HL-60 (cell line): ENCODE results near the gene ABCA1.

Experiments used
- DNase-seq, 2 experiments: peaks; one replicate each; pipeline ENCODE4 v3.0.0-alpha.2; 2010 to 2020; ENCODE audit warnings: low read depth in 1 of 2, low spot score in 1 of 2
- H3K27ac ChIP-seq: fragments of 250-450 bp; sonication (Bioruptor Pico); replicated peaks from 2 replicates; pipeline ENCODE4 v1.5.1; 2020; ENCODE audit warnings: mild to moderate bottlenecking, moderate library complexity
- H3K27me3 ChIP-seq: fragments of 250-450 bp; sonication (Bioruptor Pico); 2 replicates; pipeline ENCODE4 v1.5.1; 2021; ENCODE audit warnings: mild to moderate bottlenecking, moderate library complexity; ENCODE audit not compliant: insufficient read depth, poor library complexity, severe bottlenecking
- H3K4me3 ChIP-seq: replicated peaks from 2 replicates; pipeline ENCODE4 v1.5.1; 2011; ENCODE audit warnings: mild to moderate bottlenecking, control low read depth, low read length; ENCODE audit not compliant: insufficient read depth
- CTCF ChIP-seq: IDR thresholded peaks from one replicate; pipeline ENCODE4 v1.5.1; 2011; ENCODE audit warnings: low read length, control low read depth, inconsistent platforms; ENCODE audit not compliant: insufficient read depth
- GABPA ChIP-seq: IDR thresholded peaks from 2 replicates; pipeline ENCODE4 v1.6.1; 2012; ENCODE audit warnings: low read depth
- POLR2AphosphoS5 ChIP-seq: IDR thresholded peaks from 2 replicates; pipeline ENCODE4 v1.6.1; 2012; ENCODE audit warnings: low read depth
- REST ChIP-seq: IDR thresholded peaks from 2 replicates; pipeline ENCODE4 v1.6.1; 2012; ENCODE audit warnings: low read depth; ENCODE audit not compliant: insufficient replicate concordance
- SPI1 ChIP-seq: IDR thresholded peaks from 2 replicates; pipeline ENCODE4 v1.6.1; 2012; ENCODE audit warnings: low read depth, mild to moderate bottlenecking, borderline replicate concordance

The ABCA1 gene

GRCh38 chr9:104974053-104974962 lies 46.4 kb upstream of the ABCA1 start:
- no peak for DNase-seq
- H3K4me3 ChIP-seq = no peak overlapping the region
- no peak for TF ChIP-seq POLR2AphosphoS5
- TF ChIP-seq SPI1 = peak; percentile 50; the same call in 1 of the 2 replicates
- H3K27ac ChIP-seq = no peak overlapping the region
- no peaks in the 10 kb centered on the region for H3K27me3 ChIP-seq

DNA sequence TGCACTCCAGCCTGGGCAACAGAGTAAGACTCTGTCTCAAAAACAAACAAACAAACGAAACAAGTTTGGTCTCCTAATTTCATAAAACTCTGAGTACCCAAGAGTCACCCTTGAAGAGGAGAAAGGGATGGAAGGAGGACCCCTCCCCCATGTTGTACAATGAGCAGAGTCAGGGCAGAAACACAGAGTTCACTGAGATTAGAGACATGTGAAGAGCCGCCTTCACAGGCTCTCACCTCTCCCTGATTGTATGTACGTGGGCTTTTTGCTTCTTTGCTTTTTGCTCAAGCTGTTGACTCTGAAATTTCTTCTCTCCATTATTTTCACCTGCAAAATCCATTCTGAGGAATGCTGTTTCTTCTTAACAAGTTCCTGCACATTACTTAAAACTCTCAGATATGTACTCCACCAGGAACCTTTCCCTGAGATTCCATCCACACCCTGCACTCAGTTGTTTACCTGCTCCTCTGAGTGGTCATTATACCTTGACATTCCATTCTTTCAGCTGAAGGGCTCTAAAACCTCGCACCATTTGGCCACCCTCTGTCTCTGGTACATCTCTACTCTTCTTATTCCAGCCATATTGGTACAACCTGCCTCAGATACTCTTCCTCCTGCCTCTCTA lies 44.4 kb upstream of the ABCA1 start:
- no peak overlapping the region for H3K4me3 ChIP-seq
- TF ChIP-seq SPI1 = no peak
- no peak for TF ChIP-seq GABPA
- TF ChIP-seq CTCF = no peak
- TF ChIP-seq REST = no peak
- no peak for TF ChIP-seq POLR2AphosphoS5
- no peaks in the 10 kb centered on the region for H3K27me3 ChIP-seq
- DNase-seq = no peak
- no peak overlapping the region for H3K27ac ChIP-seq

DNA sequence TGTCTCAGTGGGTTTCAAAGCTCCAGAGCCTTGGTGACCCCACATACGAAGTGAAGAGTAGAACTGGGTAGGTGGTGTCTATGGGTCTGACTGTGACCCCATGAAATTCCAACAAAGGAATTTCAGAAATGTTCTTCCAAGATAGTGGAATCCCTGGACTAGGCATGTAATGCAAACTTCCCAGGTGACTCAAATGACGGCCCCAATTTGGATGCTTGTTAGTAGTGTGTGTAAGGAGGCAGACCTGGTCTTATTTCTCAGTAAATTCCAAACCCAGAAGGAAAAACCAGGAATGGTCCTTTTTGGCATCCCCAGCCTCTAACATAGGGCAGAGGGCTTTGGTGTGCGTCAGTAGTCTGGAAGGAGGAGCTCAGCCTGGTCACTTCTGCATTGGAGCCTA lies 43.6 kb upstream of the ABCA1 start:
- Histone ChIP-seq H3K27ac (no peak overlapping the region), H3K4me3 (no peak overlapping the region), H3K27me3 (no peaks in the 10 kb centered on the region)
- no peak for DNase-seq
- no peak for TF ChIP-seq SPI1
- TF ChIP-seq CTCF = no peak
- no peak for TF ChIP-seq POLR2AphosphoS5
- no peak for TF ChIP-seq GABPA
- TF ChIP-seq REST = no peak

DNA sequence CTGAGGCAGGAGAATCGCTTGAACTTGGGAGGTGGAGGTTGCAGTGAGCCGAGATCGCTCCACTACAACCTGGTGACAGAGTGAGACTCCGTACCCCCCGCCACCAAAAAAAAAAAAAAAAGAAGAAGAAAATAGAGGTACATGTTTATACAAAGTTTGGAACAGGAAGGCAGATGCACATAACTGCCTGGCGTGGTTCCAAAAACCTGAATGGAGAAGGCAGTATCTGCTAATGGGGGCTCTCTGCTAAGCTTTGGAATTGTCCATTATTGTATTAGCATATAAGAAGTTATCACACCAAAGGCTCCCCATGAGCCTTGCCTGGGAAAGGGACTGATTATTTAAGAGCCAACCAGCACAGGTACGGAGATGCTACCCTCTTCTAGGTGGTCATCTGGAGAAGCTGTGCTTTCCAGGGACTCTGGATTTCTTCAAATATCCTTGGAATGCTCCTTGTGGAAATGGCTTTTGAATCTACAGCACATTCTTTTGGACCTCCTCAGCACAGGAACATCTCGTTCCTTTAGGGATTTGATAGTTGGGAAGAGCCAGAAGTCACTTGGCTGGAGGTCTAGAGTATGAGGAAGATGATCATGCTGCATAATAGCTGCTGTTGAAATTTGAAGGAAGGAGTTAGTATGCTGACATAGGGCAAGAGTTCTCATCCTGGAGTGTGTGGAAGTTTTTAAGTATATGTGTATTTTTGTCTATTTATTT lies 42.5 kb upstream of the ABCA1 start:
- DNase-seq = no peak
- TF ChIP-seq REST = no peak
- TF ChIP-seq CTCF = no peak
- no peak for TF ChIP-seq POLR2AphosphoS5
- TF ChIP-seq GABPA = no peak
- TF ChIP-seq SPI1 = no peak
- Histone ChIP-seq H3K27me3 (no peaks in the 10 kb centered on the region), H3K27ac (no peak overlapping the region), H3K4me3 (no peak overlapping the region)
